ENCODE data around the gene GAA.

GAA gene

DNA sequence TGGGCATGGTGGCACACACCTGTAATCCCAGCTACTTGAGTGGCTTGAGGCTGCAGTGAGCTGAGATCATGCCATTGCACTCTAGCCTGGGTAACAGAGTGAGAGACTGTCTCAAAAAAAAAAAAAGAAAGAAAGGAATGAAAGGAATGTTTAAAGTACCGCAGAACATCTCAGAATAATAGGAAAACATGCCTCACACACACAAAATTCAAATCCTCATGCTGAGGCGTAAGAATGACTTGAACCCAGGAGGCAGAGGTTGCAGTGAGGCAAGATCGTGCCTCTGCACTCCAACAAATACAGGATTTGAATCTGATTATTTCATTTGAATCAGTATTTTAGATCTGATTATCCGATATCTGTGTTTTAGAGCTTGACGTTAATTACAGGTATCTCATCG is 21.3 kb upstream of the GAA start:
- no peak overlapping the region for H3K27ac ChIP-seq (ENCODE audit: low read depth, low read length)
- no peak overlapping the region for H3K4me3 ChIP-seq (ENCODE audit: insufficient read depth, low read length, poor library complexity, severe bottlenecking)
- H3K9ac ChIP-seq (ENCODE audit: low read length) = no peak overlapping the region
- TF ChIP-seq, protein P1, sequence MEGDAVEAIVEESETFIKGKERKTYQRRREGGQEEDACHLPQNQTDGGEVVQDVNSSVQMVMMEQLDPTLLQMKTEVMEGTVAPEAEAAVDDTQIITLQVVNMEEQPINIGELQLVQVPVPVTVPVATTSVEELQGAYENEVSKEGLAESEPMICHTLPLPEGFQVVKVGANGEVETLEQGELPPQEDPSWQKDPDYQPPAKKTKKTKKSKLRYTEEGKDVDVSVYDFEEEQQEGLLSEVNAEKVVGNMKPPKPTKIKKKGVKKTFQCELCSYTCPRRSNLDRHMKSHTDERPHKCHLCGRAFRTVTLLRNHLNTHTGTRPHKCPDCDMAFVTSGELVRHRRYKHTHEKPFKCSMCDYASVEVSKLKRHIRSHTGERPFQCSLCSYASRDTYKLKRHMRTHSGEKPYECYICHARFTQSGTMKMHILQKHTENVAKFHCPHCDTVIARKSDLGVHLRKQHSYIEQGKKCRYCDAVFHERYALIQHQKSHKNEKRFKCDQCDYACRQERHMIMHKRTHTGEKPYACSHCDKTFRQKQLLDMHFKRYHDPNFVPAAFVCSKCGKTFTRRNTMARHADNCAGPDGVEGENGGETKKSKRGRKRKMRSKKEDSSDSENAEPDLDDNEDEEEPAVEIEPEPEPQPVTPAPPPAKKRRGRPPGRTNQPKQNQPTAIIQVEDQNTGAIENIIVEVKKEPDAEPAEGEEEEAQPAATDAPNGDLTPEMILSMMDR (IDR thresholded peaks at IDR 0.05; ENCODE audit: insufficient read depth, low read length, poor library complexity, severe bottlenecking) = no peak
- TF ChIP-seq EZH2phosphoT487 (conservative IDR thresholded peaks at IDR 0.05; ENCODE audit: low read length) = no peak
- no peaks in the 10 kb centered on the region for H4K20me1 ChIP-seq (ENCODE audit: low read depth, low read length)
- no peaks in the 10 kb centered on the region for H3K9me2 ChIP-seq (replicated peaks; ENCODE audit: insufficient read depth, low read length)
- no peak overlapping the region for H2AFZ ChIP-seq (ENCODE audit: low read depth, low read length, severe bottlenecking)
- H3K36me3 ChIP-seq (ENCODE audit: low read length) = no peaks in the 10 kb centered on the region
- H3K27me3 ChIP-seq (ENCODE audit: low read length) = no peaks in the 10 kb centered on the region
- no peaks in the 10 kb centered on the region for H3K79me2 ChIP-seq (ENCODE audit: insufficient read depth, low read length)
- no peaks in the 10 kb centered on the region for H3F3A ChIP-seq (ENCODE audit: insufficient read depth)
- no peak overlapping the region for H3K4me2 ChIP-seq (ENCODE audit: low read depth, low read length, poor library complexity, severe bottlenecking)
- no peaks in the 10 kb centered on the region for H3K9me3 ChIP-seq (ENCODE audit: insufficient read depth, low read length)

- Histone ChIP-seq H3K4me2 (ENCODE audit: low read depth, low read length, poor library complexity, severe bottlenecking) (no peak overlapping the region), H3K9me2 (replicated peaks; ENCODE audit: insufficient read depth, low read length) (no peaks in the 10 kb centered on the region), H3K27me3 (ENCODE audit: low read length) (no peaks in the 10 kb centered on the region), H3K27ac (ENCODE audit: low read depth, low read length) (no peak overlapping the region), H3K36me3 (ENCODE audit: low read length) (no peaks in the 10 kb centered on the region), H3K9ac (ENCODE audit: low read length) (no peak overlapping the region), H3K79me2 (ENCODE audit: insufficient read depth, low read length) (no peaks in the 10 kb centered on the region), H3K9me3 (ENCODE audit: insufficient read depth, low read length) (no peaks in the 10 kb centered on the region), H3F3A (ENCODE audit: insufficient read depth) (no peaks in the 10 kb centered on the region), H4K20me1 (ENCODE audit: low read depth, low read length) (no peaks in the 10 kb centered on the region), H3K4me3 (ENCODE audit: insufficient read depth, low read length, poor library complexity, severe bottlenecking) (no peak overlapping the region), H2AFZ (ENCODE audit: low read depth, low read length, severe bottlenecking) (no peak overlapping the region)
- no peak for TF ChIP-seq EZH2phosphoT487 (conservative IDR thresholded peaks at IDR 0.05; ENCODE audit: low read length)
- TF ChIP-seq, protein P1 (IDR thresholded peaks at IDR 0.05; ENCODE audit: insufficient read depth, low read length, poor library complexity, severe bottlenecking) = no peak
These were observed 19.8 kb upstream of the GAA start for GRCh38 chr17:80081596-80081995.

- no peak overlapping the region for H2AFZ ChIP-seq (ENCODE audit: low read depth, low read length, severe bottlenecking)
- no peaks in the 10 kb centered on the region for H3K79me2 ChIP-seq (ENCODE audit: insufficient read depth, low read length)
- H3K9me3 ChIP-seq (ENCODE audit: insufficient read depth, low read length) = no peaks in the 10 kb centered on the region
- no peak overlapping the region for H3K4me3 ChIP-seq (ENCODE audit: insufficient read depth, low read length, poor library complexity, severe bottlenecking)
- H3K9me2 ChIP-seq (replicated peaks; ENCODE audit: insufficient read depth, low read length) = no peaks in the 10 kb centered on the region
- H3K27ac ChIP-seq (ENCODE audit: low read depth, low read length) = no peak overlapping the region
- no peaks in the 10 kb centered on the region for H3K27me3 ChIP-seq (ENCODE audit: low read length)
- no peak overlapping the region for H3K4me2 ChIP-seq (ENCODE audit: low read depth, low read length, poor library complexity, severe bottlenecking)
- H3K9ac ChIP-seq (ENCODE audit: low read length) = no peak overlapping the region
- no peaks in the 10 kb centered on the region for H3K36me3 ChIP-seq (ENCODE audit: low read length)
- no peaks in the 10 kb centered on the region for H4K20me1 ChIP-seq (ENCODE audit: low read depth, low read length)
- no peaks in the 10 kb centered on the region for H3F3A ChIP-seq (ENCODE audit: insufficient read depth)
- TF ChIP-seq, protein P1 (IDR thresholded peaks at IDR 0.05; ENCODE audit: insufficient read depth, low read length, poor library complexity, severe bottlenecking) = peak; percentile 63
- no peak for TF ChIP-seq EZH2phosphoT487 (conservative IDR thresholded peaks at IDR 0.05; ENCODE audit: low read length)
These were observed 18.8 kb upstream of the GAA start for GRCh38 chr17:80082403-80083135.
